C4-2B (cell line): ENCODE measurements around the gene CXCL13.
"Not testable (repeated sequence)": the region's sequence is repeated elsewhere in the genome, so short reads cannot be mapped to it uniquely, and the experiment has no call there.

Source experiments
- ZFX ChIP-seq: fragments of 450-650 bp; IDR thresholded peaks from 2 replicates; pipeline ENCODE4 v1.6.1; 2017
- TF ChIP-seq, protein P1 (sequence below): fragments of 450-650 bp; conservative IDR thresholded peaks from 2 replicates; pipeline ENCODE4 v1.5.1; 2017; ENCODE audit warnings: mild to moderate bottlenecking

DNA sequence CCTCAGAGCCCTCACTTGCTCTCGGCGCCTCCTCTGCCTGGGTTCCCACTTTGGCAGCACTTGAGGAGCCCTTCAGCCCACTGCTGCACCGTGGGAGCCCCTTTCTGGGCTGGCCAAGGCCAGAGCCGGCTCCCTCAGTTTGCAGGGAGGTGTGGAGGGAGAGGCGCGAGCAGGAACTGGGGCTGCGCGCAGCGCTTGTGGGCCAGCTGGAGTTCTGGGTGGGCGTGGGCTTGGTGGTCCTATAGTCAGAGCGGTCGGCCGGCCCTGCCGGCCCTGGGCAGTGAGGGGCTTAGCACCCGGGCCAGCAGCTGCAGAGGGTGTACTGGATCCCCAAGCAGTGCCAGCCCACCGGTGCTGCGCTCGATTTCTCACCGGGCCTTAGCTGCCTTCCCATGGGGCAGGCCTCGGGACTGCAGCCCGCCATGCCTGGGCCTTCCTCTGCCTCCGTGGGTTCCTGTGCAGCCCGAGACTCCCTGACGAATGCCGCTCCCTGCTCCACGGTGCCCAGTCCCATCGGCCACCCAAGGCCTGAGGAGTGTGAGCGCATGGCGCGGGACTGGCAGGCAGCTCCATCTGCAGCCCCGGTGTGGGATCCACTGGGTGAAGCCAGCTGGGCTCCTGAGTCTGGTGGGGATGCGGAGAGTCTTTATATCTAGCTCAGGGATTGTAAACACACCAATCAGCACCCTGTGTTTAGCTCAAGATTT, 35.0 kb upstream of the CXCL13 start:
- TF ChIP-seq, protein P1, sequence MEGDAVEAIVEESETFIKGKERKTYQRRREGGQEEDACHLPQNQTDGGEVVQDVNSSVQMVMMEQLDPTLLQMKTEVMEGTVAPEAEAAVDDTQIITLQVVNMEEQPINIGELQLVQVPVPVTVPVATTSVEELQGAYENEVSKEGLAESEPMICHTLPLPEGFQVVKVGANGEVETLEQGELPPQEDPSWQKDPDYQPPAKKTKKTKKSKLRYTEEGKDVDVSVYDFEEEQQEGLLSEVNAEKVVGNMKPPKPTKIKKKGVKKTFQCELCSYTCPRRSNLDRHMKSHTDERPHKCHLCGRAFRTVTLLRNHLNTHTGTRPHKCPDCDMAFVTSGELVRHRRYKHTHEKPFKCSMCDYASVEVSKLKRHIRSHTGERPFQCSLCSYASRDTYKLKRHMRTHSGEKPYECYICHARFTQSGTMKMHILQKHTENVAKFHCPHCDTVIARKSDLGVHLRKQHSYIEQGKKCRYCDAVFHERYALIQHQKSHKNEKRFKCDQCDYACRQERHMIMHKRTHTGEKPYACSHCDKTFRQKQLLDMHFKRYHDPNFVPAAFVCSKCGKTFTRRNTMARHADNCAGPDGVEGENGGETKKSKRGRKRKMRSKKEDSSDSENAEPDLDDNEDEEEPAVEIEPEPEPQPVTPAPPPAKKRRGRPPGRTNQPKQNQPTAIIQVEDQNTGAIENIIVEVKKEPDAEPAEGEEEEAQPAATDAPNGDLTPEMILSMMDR: not testable (repeated sequence)
- not testable (repeated sequence) for TF ChIP-seq ZFX
